IMR-90 (cell line): ENCODE results near the gene ARAP3. TPM values are rescaled to one million over a fixed set of nuclear protein-coding genes. Genes with fewer than 3 reads are reported as not detected.

Experiments
- ATAC-seq: fragments of 200-7000 bp; cut with Tn5 transposase; 2 replicates; pipeline ENCODE4 v1.9.1; 2020; ENCODE audit warnings: low read depth, mild to moderate bottlenecking, moderate library complexity
- BruUV-seq: library from RNA; stranded (reverse); fragments of 400-500 nt; replicated peaks from 2 replicates; lab custom pipeline; 2021; lab: Mats Ljungman, UMichigan
- CTCF ChIA-PET: fragments of 300-600 bp; formaldehyde crosslinking; extraction: SDS; loops from one replicate; lab custom pipeline; 2021; ENCODE audit warnings: antibody characterized with exemption; lab: Yijun Ruan, JAX
- POLR2A ChIA-PET: fragments of 300-600 bp; sonication (Branson Sonifier 250); formaldehyde crosslinking; loops from one replicate; lab custom pipeline; 2022; ENCODE audit warnings: antibody characterized with exemption; ENCODE audit not compliant: unreplicated experiment; lab: Charles Lee
- DNase-seq: peaks from one replicate; pipeline ENCODE4 v3.0.0; 2013
- H2AFZ ChIP-seq: replicated peaks from 2 replicates; pipeline ENCODE3; 2013; ENCODE audit warnings: low read length, mild to moderate bottlenecking; ENCODE audit not compliant: poor library complexity
- H2AK5ac ChIP-seq: 2 replicates; pipeline ENCODE4 v1.6.1; 2013; ENCODE audit warnings: low read depth, low read length, inconsistent platforms
- H2AK9ac ChIP-seq: replicated peaks from 2 replicates; pipeline ENCODE3; 2013; ENCODE audit warnings: mild to moderate bottlenecking, low read depth, low read length, moderate library complexity; ENCODE audit not compliant: poor library complexity
- H2BK120ac ChIP-seq: 2 replicates; pipeline ENCODE4 v1.6.1; 2013; ENCODE audit warnings: low read depth, low read length, inconsistent platforms
- H2BK15ac ChIP-seq: 3 replicates; pipeline ENCODE4 v1.6.1; 2013; ENCODE audit warnings: low read depth, low read length, inconsistent platforms
- H2BK20ac ChIP-seq: 2 replicates; pipeline ENCODE4 v1.6.1; 2013; ENCODE audit warnings: low read depth, mild to moderate bottlenecking, inconsistent platforms, low read length, moderate library complexity
- H2BK5ac ChIP-seq: 2 replicates; pipeline ENCODE4 v1.6.1; 2013; ENCODE audit warnings: mild to moderate bottlenecking, low read depth, low read length, inconsistent platforms; ENCODE audit not compliant: poor library complexity, severe bottlenecking
- H3K14ac ChIP-seq: replicated peaks from 2 replicates; pipeline ENCODE4 v1.6.1; 2013; ENCODE audit warnings: low read depth, low read length, inconsistent platforms
- H3K18ac ChIP-seq: 2 replicates; pipeline ENCODE4 v1.6.1; 2013; ENCODE audit warnings: low read depth, low read length, control low read depth
- H3K23ac ChIP-seq: 2 replicates; pipeline ENCODE4 v1.6.1; 2013; ENCODE audit warnings: low read depth, low read length, inconsistent platforms
- H3K27ac ChIP-seq: 2 replicates; pipeline ENCODE4 v1.5.1; 2013; ENCODE audit warnings: mild to moderate bottlenecking, control low read depth, low read length; ENCODE audit not compliant: insufficient read depth
- H3K27me3 ChIP-seq: 2 replicates; pipeline ENCODE4 v1.6.1; 2013; ENCODE audit warnings: low read length; ENCODE audit not compliant: control insufficient read depth, insufficient read depth
- H3K36me3 ChIP-seq: 2 replicates; pipeline ENCODE4 v1.6.1; 2013; ENCODE audit warnings: low read length, mixed read lengths; ENCODE audit not compliant: control insufficient read depth, insufficient read depth
- H3K4ac ChIP-seq: 2 replicates; pipeline ENCODE4 v1.6.1; 2013; ENCODE audit warnings: low read depth, low read length, inconsistent platforms
- H3K4me1 ChIP-seq: 2 replicates; pipeline ENCODE4 v1.6.1; 2013; ENCODE audit warnings: low read length, mixed read lengths; ENCODE audit not compliant: control insufficient read depth, insufficient read depth
- H3K4me2 ChIP-seq: 2 replicates; pipeline ENCODE4 v1.6.1; 2013; ENCODE audit warnings: low read depth, mild to moderate bottlenecking, control low read depth, low read length, moderate library complexity
- H3K4me3 ChIP-seq: 2 replicates; pipeline ENCODE4 v1.5.1; 2013; ENCODE audit warnings: low read depth, mild to moderate bottlenecking, control low read depth, low read length, moderate library complexity; ENCODE audit not compliant: insufficient read depth
- H3K56ac ChIP-seq: 2 replicates; pipeline ENCODE4 v1.6.1; 2013; ENCODE audit warnings: low read length, inconsistent platforms; ENCODE audit not compliant: insufficient read depth; ENCODE audit errors: extremely low read depth
- H3K79me1 ChIP-seq, 2 experiments: 2 replicates each; pipeline ENCODE4 v1.6.1; 2013; ENCODE audit warnings: low read length in 2 of 2, inconsistent platforms in 1 of 2, low read depth in 1 of 2
- H3K9ac ChIP-seq: 2 replicates; pipeline ENCODE4 v1.6.1; 2013; ENCODE audit warnings: low read depth, low read length, control low read depth
- H3K9me1 ChIP-seq: 2 replicates; pipeline ENCODE4 v1.6.1; 2013; ENCODE audit warnings: low read length, inconsistent platforms; ENCODE audit not compliant: insufficient read depth
- H3K9me3 ChIP-seq: 2 replicates; pipeline ENCODE4 v1.6.1; 2013; ENCODE audit warnings: low read length; ENCODE audit not compliant: control insufficient read depth, insufficient read depth
- H4K20me1 ChIP-seq: 2 replicates; pipeline ENCODE4 v1.6.1; 2013; ENCODE audit warnings: low read length, inconsistent platforms; ENCODE audit not compliant: insufficient read depth
- H4K5ac ChIP-seq: 2 replicates; pipeline ENCODE4 v1.6.1; 2013; ENCODE audit warnings: mild to moderate bottlenecking, low read depth, low read length, control low read depth
- H4K8ac ChIP-seq, 2 experiments: 2 replicates each; pipeline ENCODE4 v1.6.1; 2013; ENCODE audit warnings: low read depth in 2 of 2, low read length in 2 of 2, control low read depth in 1 of 2, inconsistent platforms in 1 of 2
- H4K91ac ChIP-seq: 2 replicates; pipeline ENCODE4 v1.6.1; 2013; ENCODE audit warnings: low read depth, low read length, inconsistent platforms; ENCODE audit not compliant: insufficient read depth
- BHLHE40 ChIP-seq: fragments of 150-350 bp; IDR thresholded peaks from 2 replicates; pipeline ENCODE4 v1.6.1; 2016; ENCODE audit warnings: mild to moderate bottlenecking, low read depth, low read length
- CEBPB ChIP-seq: IDR thresholded peaks from 2 replicates; pipeline ENCODE4 v1.6.1; 2012; ENCODE audit warnings: low read depth, low read length, improper control_type of control experiment
- CHD1 ChIP-seq: IDR thresholded peaks from 2 replicates; pipeline ENCODE4 v1.6.1; 2012; ENCODE audit warnings: low read depth, low read length, improper control_type of control experiment
- CTCF ChIP-seq: conservative IDR thresholded peaks from 2 replicates; pipeline ENCODE4 v1.5.1; 2012; ENCODE audit warnings: mild to moderate bottlenecking, low read depth, low read length, improper control_type of control experiment
- FOS ChIP-seq: fragments of 150-350 bp; IDR thresholded peaks from 2 replicates; pipeline ENCODE4 v1.6.1; 2016; ENCODE audit warnings: low read depth, low read length
- MAFK ChIP-seq: IDR thresholded peaks from 2 replicates; pipeline ENCODE4 v1.6.1; 2012; ENCODE audit warnings: low read depth, low read length, improper control_type of control experiment
- MAZ ChIP-seq: IDR thresholded peaks from 2 replicates; pipeline ENCODE4 v1.6.1; 2012; ENCODE audit warnings: low read depth, mild to moderate bottlenecking, low read length, improper control_type of control experiment, moderate library complexity, borderline replicate concordance
- MXI1 ChIP-seq: IDR thresholded peaks from 2 replicates; pipeline ENCODE4 v1.6.1; 2012; ENCODE audit warnings: low read depth, mild to moderate bottlenecking, low read length, moderate library complexity, borderline replicate concordance
- NFE2L2 ChIP-seq: fragments of 150-350 bp; IDR thresholded peaks from 2 replicates; pipeline ENCODE4 v1.6.1; 2016; ENCODE audit warnings: low read depth, mild to moderate bottlenecking, low read length
- POLR2A ChIP-seq: IDR thresholded peaks from 2 replicates; pipeline ENCODE4 v1.6.1; 2012; ENCODE audit warnings: mild to moderate bottlenecking, low read depth, low read length
- RAD21 ChIP-seq: IDR thresholded peaks from 2 replicates; pipeline ENCODE4 v1.6.1; 2012; ENCODE audit warnings: low read length, improper control_type of control experiment
- RCOR1 ChIP-seq: IDR thresholded peaks from 2 replicates; pipeline ENCODE4 v1.6.1; 2012; ENCODE audit warnings: mild to moderate bottlenecking, low read length, improper control_type of control experiment; ENCODE audit not compliant: insufficient replicate concordance
- RFX5 ChIP-seq: IDR thresholded peaks from 2 replicates; pipeline ENCODE4 v1.8.0; 2012; ENCODE audit warnings: low read depth, mild to moderate bottlenecking, low read length, moderate library complexity
- SMC3 ChIP-seq: fragments of 150-350 bp; IDR thresholded peaks from 2 replicates; pipeline ENCODE4 v1.6.1; 2016; ENCODE audit warnings: low read depth, mild to moderate bottlenecking, antibody characterized with exemption, low read length, moderate library complexity
- WGBS, 2 experiments: methylation state at CpG; one replicate each; pipeline versions ENCODE4 v1.1.5 to v1.1.7; 2013; ENCODE audit warnings: missing lambda C conversion rate in 2 of 2; ENCODE audit not compliant: insufficient read length in 1 of 2; ENCODE audit errors: extremely low coverage in 2 of 2; 5-methylcytosine and 5-hydroxymethylcytosine counted together
- dilution Hi-C: fragments of 300-500 bp; cut with HindIII; formaldehyde crosslinking; loops from one replicate; pipeline ENCODE4 v1.14.3; 2018; ENCODE audit warnings: low sequenced_read_pairs; ENCODE audit not compliant: unreplicated experiment
- in situ Hi-C: fragments of 300-500 bp; cut with MboI; formaldehyde crosslinking; loops from 3 replicates; pipeline ENCODE4 v1.14.3; 2019; ENCODE audit warnings: low sequenced_read_pairs, inconsistent platforms, mixed read lengths
- intact Hi-C: fragments of 100-400 bp; cut with micrococcal nuclease; formaldehyde crosslinking; loops from 2 replicates; pipeline ENCODE4 v1.10.0; 2022
- polyA plus RNA-seq, 3 experiments: library from polyadenylated mRNA; depleted of rRNA; stranded (reverse); fragments of >200 nt; gene quantifications; 2 replicates each; pipeline ENCODE4 v1.2.3, GENCODE V29; 2012; ENCODE audit warnings: low replicate concordance in 1 of 3
- total RNA-seq: library from RNA; depleted of rRNA; stranded (reverse); fragments of >200 nt; gene quantifications from 2 replicates; pipeline ENCODE4 v1.2.3, GENCODE V29; 2012
- TF ChIP-seq, protein P1 (sequence below): fragments of 150-350 bp; IDR thresholded peaks from 2 replicates; pipeline ENCODE4 v1.6.1; 2017; ENCODE audit warnings: mild to moderate bottlenecking, antibody characterized with exemption, low read length, low read depth
- TF ChIP-seq, protein P2 (sequence below): fragments of 150-350 bp; IDR thresholded peaks from 2 replicates; pipeline ENCODE4 v1.6.1; 2016; ENCODE audit warnings: low read depth, mild to moderate bottlenecking, low read length, moderate library complexity, borderline replicate concordance

ARAP3 gene
- total and polyA plus RNA-seq, 2 of the 4 experiments (the other 2 are of a cell fraction), result 2.2 to 6.9 TPM

DNA sequence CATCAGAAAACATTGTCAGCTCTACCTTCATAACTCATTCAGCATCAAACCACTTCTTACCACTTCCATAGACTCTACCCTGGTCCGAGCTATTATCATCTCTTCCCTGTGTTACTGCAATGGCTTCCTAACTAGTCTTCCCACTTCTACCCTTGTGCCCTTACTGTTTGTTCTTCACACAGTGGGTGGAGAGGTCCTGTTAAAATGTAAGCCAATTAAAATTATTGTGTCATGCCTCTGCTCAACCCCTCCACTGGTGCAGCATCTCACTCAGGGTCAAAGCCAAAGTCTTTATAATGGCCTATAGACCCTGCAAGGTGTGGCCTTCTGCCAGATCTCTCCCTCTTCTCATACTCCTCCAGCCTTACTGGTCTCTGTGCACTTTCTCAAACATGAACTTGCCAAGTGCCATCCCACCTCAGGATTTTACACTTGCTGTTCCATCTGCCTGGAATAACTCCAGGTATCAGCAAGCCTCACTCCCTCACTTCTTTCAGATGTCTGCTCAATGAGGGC is 22.8 kb upstream of the ARAP3 start:
- ChIA-PET POLR2A (no interaction called here), CTCF (interaction anchor here (4.0 kb wide), 1 partner anchor 175 kb away, joined by 28 read pairs; the partner anchor contains the start of gene PCDH1)
- H3K23ac ChIP-seq, result no peak overlapping the region
- H3K27ac ChIP-seq, result no peak overlapping the region
- no peaks in the 10 kb centered on the region for H3K36me3 ChIP-seq
- no peak overlapping the region for H3K14ac ChIP-seq
- ATAC-seq (no peak), DNase-seq (no peak)
- H3K27me3 ChIP-seq, result peaks cover 87% of the 10 kb centered on the region
- no peaks in the 10 kb centered on the region; the same call in 1 of the 2 replicates for H3K9me1 ChIP-seq
- H4K91ac ChIP-seq, result no peak overlapping the region
- TF ChIP-seq FOS, result no peak
- TF ChIP-seq MAZ, result no peak
- TF ChIP-seq, protein P1, sequence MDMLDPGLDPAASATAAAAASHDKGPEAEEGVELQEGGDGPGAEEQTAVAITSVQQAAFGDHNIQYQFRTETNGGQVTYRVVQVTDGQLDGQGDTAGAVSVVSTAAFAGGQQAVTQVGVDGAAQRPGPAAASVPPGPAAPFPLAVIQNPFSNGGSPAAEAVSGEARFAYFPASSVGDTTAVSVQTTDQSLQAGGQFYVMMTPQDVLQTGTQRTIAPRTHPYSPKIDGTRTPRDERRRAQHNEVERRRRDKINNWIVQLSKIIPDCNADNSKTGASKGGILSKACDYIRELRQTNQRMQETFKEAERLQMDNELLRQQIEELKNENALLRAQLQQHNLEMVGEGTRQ, result no peak
- TF ChIP-seq RCOR1, result no peak
- TF ChIP-seq CHD1, result no peak
- no peak for TF ChIP-seq RAD21
- TF ChIP-seq, protein P2, sequence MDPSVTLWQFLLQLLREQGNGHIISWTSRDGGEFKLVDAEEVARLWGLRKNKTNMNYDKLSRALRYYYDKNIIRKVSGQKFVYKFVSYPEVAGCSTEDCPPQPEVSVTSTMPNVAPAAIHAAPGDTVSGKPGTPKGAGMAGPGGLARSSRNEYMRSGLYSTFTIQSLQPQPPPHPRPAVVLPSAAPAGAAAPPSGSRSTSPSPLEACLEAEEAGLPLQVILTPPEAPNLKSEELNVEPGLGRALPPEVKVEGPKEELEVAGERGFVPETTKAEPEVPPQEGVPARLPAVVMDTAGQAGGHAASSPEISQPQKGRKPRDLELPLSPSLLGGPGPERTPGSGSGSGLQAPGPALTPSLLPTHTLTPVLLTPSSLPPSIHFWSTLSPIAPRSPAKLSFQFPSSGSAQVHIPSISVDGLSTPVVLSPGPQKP, result no peak
- TF ChIP-seq CTCF, result no peak
- no peak for TF ChIP-seq MAFK
- no peak for TF ChIP-seq SMC3
- no peak for TF ChIP-seq POLR2A
- no peak for TF ChIP-seq MXI1
- no peak for TF ChIP-seq NFE2L2
- TF ChIP-seq CEBPB, result no peak
- no peak for TF ChIP-seq RFX5
- TF ChIP-seq BHLHE40, result no peak
- intact Hi-C loops, result loop anchor here (5.0 kb wide), 1 partner anchor 107 kb away; no protein-coding TSS in a partner anchor
- no peak overlapping the region for H3K4me3 ChIP-seq
- H3K18ac ChIP-seq, result no peak overlapping the region
- H3K4me2 ChIP-seq, result no peak overlapping the region
- dilution Hi-C loops, result no loop called here
- H3K9me3 ChIP-seq, result no peaks in the 10 kb centered on the region
- H3K79me1 ChIP-seq, result no peaks in the 10 kb centered on the region
- in situ Hi-C loops, result no loop called here
- H2BK120ac ChIP-seq, result no peak overlapping the region
- no peak overlapping the region for H2AK5ac ChIP-seq
- H3K56ac ChIP-seq, result no peak overlapping the region
- H4K20me1 ChIP-seq, result no peaks in the 10 kb centered on the region; the same call in none of the 2 replicates
- no peaks in the 10 kb centered on the region for H3K4me1 ChIP-seq
- H3K4ac ChIP-seq, result no peak overlapping the region
- no peak overlapping the region for H4K5ac ChIP-seq
- no CpG with 5 or more reads among the region's 1 CpG for WGBS, 2 experiments
- H2AK9ac ChIP-seq, result no peak overlapping the region
- no peak overlapping the region for H4K8ac ChIP-seq
- H2BK5ac ChIP-seq, result no peak overlapping the region
- H3K9ac ChIP-seq, result no peak overlapping the region
- no peak overlapping the region for H2BK20ac ChIP-seq
- no peak overlapping the region for H2AFZ ChIP-seq
- H2BK15ac ChIP-seq, result no peak overlapping the region
- BruUV-seq, result no TSS peak
